Uterus (tissue), 2 donors: ENCODE measurements around the gene TARS1.

Source experiments
- POLR2A ChIP-seq, 2 donors: fragments of 450-650 bp; IDR thresholded peaks; one replicate each; pipeline ENCODE4 v1.6.1; 2016; ENCODE audit warnings: antibody characterized with exemption in 2 of 2, mild to moderate bottlenecking in 1 of 2, moderate library complexity in 1 of 2
- TF ChIP-seq, protein P1 (sequence below), 4 experiments: fragments of 200-600 bp in 2 of 4; fragments of 450-650 bp in 2 of 4; sonication (generic) in 2 of 4; IDR thresholded peaks; one replicate each; pipeline ENCODE4 v1.5.1; 2016 to 2019; ENCODE audit warnings: antibody characterized with exemption in 4 of 4, mild to moderate bottlenecking in 2 of 4, moderate library complexity in 1 of 4

DNA sequence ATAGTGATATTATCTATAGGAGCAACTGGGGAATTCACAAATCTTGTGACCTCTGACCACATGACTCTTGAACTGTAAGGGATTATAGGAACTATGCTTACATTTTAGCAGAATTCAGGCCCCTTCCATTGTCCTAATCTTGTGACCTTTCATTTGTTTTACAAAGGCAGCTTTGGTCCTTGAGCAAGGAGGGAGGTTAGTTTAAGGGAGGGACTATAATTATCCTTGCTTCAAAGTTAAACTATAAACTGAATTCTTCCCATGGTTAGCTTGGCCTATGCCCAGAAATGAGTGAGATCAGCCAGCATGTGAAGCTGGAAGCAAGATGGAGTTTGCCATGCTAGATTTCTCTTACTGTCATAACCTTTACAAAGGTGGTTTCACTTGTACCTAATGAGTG is 51.2 kb downstream of the TARS1 start:
- TF ChIP-seq POLR2A (IDR thresholded peaks at IDR 0.05): no peak
- TF ChIP-seq, protein P1, sequence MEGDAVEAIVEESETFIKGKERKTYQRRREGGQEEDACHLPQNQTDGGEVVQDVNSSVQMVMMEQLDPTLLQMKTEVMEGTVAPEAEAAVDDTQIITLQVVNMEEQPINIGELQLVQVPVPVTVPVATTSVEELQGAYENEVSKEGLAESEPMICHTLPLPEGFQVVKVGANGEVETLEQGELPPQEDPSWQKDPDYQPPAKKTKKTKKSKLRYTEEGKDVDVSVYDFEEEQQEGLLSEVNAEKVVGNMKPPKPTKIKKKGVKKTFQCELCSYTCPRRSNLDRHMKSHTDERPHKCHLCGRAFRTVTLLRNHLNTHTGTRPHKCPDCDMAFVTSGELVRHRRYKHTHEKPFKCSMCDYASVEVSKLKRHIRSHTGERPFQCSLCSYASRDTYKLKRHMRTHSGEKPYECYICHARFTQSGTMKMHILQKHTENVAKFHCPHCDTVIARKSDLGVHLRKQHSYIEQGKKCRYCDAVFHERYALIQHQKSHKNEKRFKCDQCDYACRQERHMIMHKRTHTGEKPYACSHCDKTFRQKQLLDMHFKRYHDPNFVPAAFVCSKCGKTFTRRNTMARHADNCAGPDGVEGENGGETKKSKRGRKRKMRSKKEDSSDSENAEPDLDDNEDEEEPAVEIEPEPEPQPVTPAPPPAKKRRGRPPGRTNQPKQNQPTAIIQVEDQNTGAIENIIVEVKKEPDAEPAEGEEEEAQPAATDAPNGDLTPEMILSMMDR (IDR thresholded peaks at IDR 0.05): no peak
